BE2C (cell line): ENCODE measurements around the gene IGSF21.

Source experiments
- DNase-seq: peaks from one replicate; pipeline ENCODE4 v3.0.0-alpha.2; 2020
- H3K27me3 ChIP-seq: fragments of 250-450 bp; sonication (Bioruptor Pico); 2 replicates; pipeline ENCODE4 v1.5.1; 2020; ENCODE audit warnings: mild to moderate bottlenecking
- H3K36me3 ChIP-seq: fragments of 250-450 bp; sonication (Bioruptor Pico); 2 replicates; pipeline ENCODE4 v1.5.1; 2020; ENCODE audit warnings: mild to moderate bottlenecking
- H3K4me1 ChIP-seq: fragments of 250-450 bp; sonication (Bioruptor Pico); 2 replicates; pipeline ENCODE4 v1.5.1; 2020
- H3K4me3 ChIP-seq: 2 replicates; pipeline ENCODE4 v1.5.1; 2011; ENCODE audit warnings: low read depth, low read length
- H3K9me3 ChIP-seq: fragments of 250-450 bp; sonication (Bioruptor Pico); 2 replicates; pipeline ENCODE4 v1.5.1; 2020
- CTCF ChIP-seq: IDR thresholded peaks from 2 replicates; pipeline ENCODE4 v1.5.1; 2012; ENCODE audit warnings: mild to moderate bottlenecking, low read depth, low read length

Gene IGSF21

GRCh38 chr1:18119289-18119688 lies 11.7 kb downstream of the IGSF21 start:
- no peaks in the 10 kb centered on the region for H3K36me3 ChIP-seq
- TF ChIP-seq CTCF = no peak
- no peak overlapping the region for H3K4me3 ChIP-seq
- H3K9me3 ChIP-seq = no peaks in the 10 kb centered on the region
- no peak for DNase-seq
- no peaks in the 10 kb centered on the region for H3K27me3 ChIP-seq
- H3K4me1 ChIP-seq = no peaks in the 10 kb centered on the region

- TF ChIP-seq CTCF = no peak
- Histone ChIP-seq H3K4me1 (no peaks in the 10 kb centered on the region), H3K9me3 (no peaks in the 10 kb centered on the region), H3K4me3 (no peak overlapping the region), H3K27me3 (no peaks in the 10 kb centered on the region), H3K36me3 (no peaks in the 10 kb centered on the region)
- no peak for DNase-seq
Observed at GRCh38 chr1:18119771-18120377, 12.3 kb downstream of the IGSF21 start.

- DNase-seq = no peak
- H3K27me3 ChIP-seq = no peaks in the 10 kb centered on the region
- no peak overlapping the region for H3K4me3 ChIP-seq
- TF ChIP-seq CTCF = no peak
- H3K9me3 ChIP-seq = no peaks in the 10 kb centered on the region
- H3K4me1 ChIP-seq = no peaks in the 10 kb centered on the region
- no peaks in the 10 kb centered on the region for H3K36me3 ChIP-seq
Observed at GRCh38 chr1:18120638-18121037, 13.0 kb downstream of the IGSF21 start.

GRCh38 chr1:18121072-18121820 lies 13.6 kb downstream of the IGSF21 start:
- no peaks in the 10 kb centered on the region for H3K27me3 ChIP-seq
- no peak for DNase-seq

GRCh38 chr1:18123467-18123992 lies 15.9 kb downstream of the IGSF21 start:
- Histone ChIP-seq H3K27me3 (no peaks in the 10 kb centered on the region), H3K4me1 (no peaks in the 10 kb centered on the region), H3K9me3 (no peaks in the 10 kb centered on the region), H3K4me3 (no peak overlapping the region), H3K36me3 (no peaks in the 10 kb centered on the region)
- no peak for TF ChIP-seq CTCF
- no peak for DNase-seq

More at GRCh38 chr1:18121072-18121820, 13.6 kb downstream of the IGSF21 start:
- Histone ChIP-seq H3K9me3 (no peaks in the 10 kb centered on the region), H3K36me3 (no peaks in the 10 kb centered on the region), H3K4me1 (no peaks in the 10 kb centered on the region), H3K4me3 (no peak overlapping the region)
- TF ChIP-seq CTCF = no peak

GRCh38 chr1:18124977-18125376 lies 17.4 kb downstream of the IGSF21 start:
- Histone ChIP-seq H3K9me3 (no peaks in the 10 kb centered on the region), H3K36me3 (no peaks in the 10 kb centered on the region), H3K4me1 (no peaks in the 10 kb centered on the region), H3K27me3 (no peaks in the 10 kb centered on the region), H3K4me3 (no peak overlapping the region)
- no peak for DNase-seq
- no peak for TF ChIP-seq CTCF
